Astrocyte of the cerebellum (primary cell): ENCODE measurements around the gene DOCK3.

Source experiments
- DNase-seq: peaks from one replicate; pipeline ENCODE4 v3.0.0-alpha.2; 2011; ENCODE audit warnings: low read depth
- H3K4me3 ChIP-seq: 2 replicates; pipeline ENCODE4 v1.5.1; 2011; ENCODE audit warnings: mild to moderate bottlenecking, low read depth, low read length, moderate library complexity
- CTCF ChIP-seq: IDR thresholded peaks from 2 replicates; pipeline ENCODE4 v1.5.1; 2012; ENCODE audit warnings: low read length, low read depth, moderate library complexity, mild to moderate bottlenecking; ENCODE audit errors: missing control alignments
- in situ Hi-C: cut with HindIII; loops from 2 replicates; pipeline ENCODE4 v1.10.0; 2017; ENCODE audit warnings: low sequenced_read_pairs

Gene DOCK3

GRCh38 chr3:51139616-51140015 lies 464.9 kb downstream of the DOCK3 start:
- no peak overlapping the region for H3K4me3 ChIP-seq
- no peak for DNase-seq
- no peak for TF ChIP-seq CTCF
- in situ Hi-C loops: no loop called here

GRCh38 chr3:51141573-51141972 lies 466.8 kb downstream of the DOCK3 start:
- TF ChIP-seq CTCF: no peak
- no peak for DNase-seq
- in situ Hi-C loops: no loop called here
- H3K4me3 ChIP-seq: no peak overlapping the region

GRCh38 chr3:51145811-51146585 lies 471.3 kb downstream of the DOCK3 start:
- DNase-seq: no peak
- no peak for TF ChIP-seq CTCF
- H3K4me3 ChIP-seq: no peak overlapping the region
- in situ Hi-C loops: no loop called here

- TF ChIP-seq CTCF: no peak
- no peak for DNase-seq
- H3K4me3 ChIP-seq: no peak overlapping the region
- in situ Hi-C loops: no loop called here
Observed at GRCh38 chr3:51146781-51147180, 472.1 kb downstream of the DOCK3 start.

- in situ Hi-C loops: no loop called here
- no peak for DNase-seq
- no peak for TF ChIP-seq CTCF
- H3K4me3 ChIP-seq: no peak overlapping the region
Observed at GRCh38 chr3:51156147-51156546, 481.4 kb downstream of the DOCK3 start.

- no peak for TF ChIP-seq CTCF
- H3K4me3 ChIP-seq: no peak overlapping the region
- in situ Hi-C loops: no loop called here
- no peak for DNase-seq
Observed at GRCh38 chr3:51163051-51163450, 488.3 kb downstream of the DOCK3 start.
